IMR-90 (cell line): ENCODE measurements around the gene STMN3. TPM values are rescaled to one million over a fixed set of nuclear protein-coding genes. Genes with fewer than 3 reads are reported as not detected.

Experiments
- ATAC-seq: fragments of 200-7000 bp; cut with Tn5 transposase; 2 replicates; pipeline ENCODE4 v1.9.1; 2020; ENCODE audit warnings: low read depth, mild to moderate bottlenecking, moderate library complexity
- BruUV-seq: library from RNA; stranded (reverse); fragments of 400-500 nt; replicated peaks from 2 replicates; lab custom pipeline; 2021; lab: Mats Ljungman, UMichigan
- CTCF ChIA-PET: fragments of 300-600 bp; formaldehyde crosslinking; extraction: SDS; loops from one replicate; lab custom pipeline; 2021; ENCODE audit warnings: antibody characterized with exemption; lab: Yijun Ruan, JAX
- POLR2A ChIA-PET: fragments of 300-600 bp; sonication (Branson Sonifier 250); formaldehyde crosslinking; loops from one replicate; lab custom pipeline; 2022; ENCODE audit warnings: antibody characterized with exemption; ENCODE audit not compliant: unreplicated experiment; lab: Charles Lee
- DNase-seq: peaks from one replicate; pipeline ENCODE4 v3.0.0; 2013
- H2AFZ ChIP-seq: replicated peaks from 2 replicates; pipeline ENCODE3; 2013; ENCODE audit warnings: low read length, mild to moderate bottlenecking; ENCODE audit not compliant: poor library complexity
- H2AK5ac ChIP-seq: 2 replicates; pipeline ENCODE4 v1.6.1; 2013; ENCODE audit warnings: low read depth, low read length, inconsistent platforms
- H2AK9ac ChIP-seq: replicated peaks from 2 replicates; pipeline ENCODE3; 2013; ENCODE audit warnings: mild to moderate bottlenecking, low read depth, low read length, moderate library complexity; ENCODE audit not compliant: poor library complexity
- H2BK120ac ChIP-seq: 2 replicates; pipeline ENCODE4 v1.6.1; 2013; ENCODE audit warnings: low read depth, low read length, inconsistent platforms
- H2BK15ac ChIP-seq: 3 replicates; pipeline ENCODE4 v1.6.1; 2013; ENCODE audit warnings: low read depth, low read length, inconsistent platforms
- H2BK20ac ChIP-seq: 2 replicates; pipeline ENCODE4 v1.6.1; 2013; ENCODE audit warnings: low read depth, mild to moderate bottlenecking, inconsistent platforms, low read length, moderate library complexity
- H2BK5ac ChIP-seq: 2 replicates; pipeline ENCODE4 v1.6.1; 2013; ENCODE audit warnings: mild to moderate bottlenecking, low read depth, low read length, inconsistent platforms; ENCODE audit not compliant: poor library complexity, severe bottlenecking
- H3K14ac ChIP-seq: replicated peaks from 2 replicates; pipeline ENCODE4 v1.6.1; 2013; ENCODE audit warnings: low read depth, low read length, inconsistent platforms
- H3K18ac ChIP-seq: 2 replicates; pipeline ENCODE4 v1.6.1; 2013; ENCODE audit warnings: low read depth, low read length, control low read depth
- H3K23ac ChIP-seq: 2 replicates; pipeline ENCODE4 v1.6.1; 2013; ENCODE audit warnings: low read depth, low read length, inconsistent platforms
- H3K27ac ChIP-seq: 2 replicates; pipeline ENCODE4 v1.5.1; 2013; ENCODE audit warnings: mild to moderate bottlenecking, control low read depth, low read length; ENCODE audit not compliant: insufficient read depth
- H3K27me3 ChIP-seq: 2 replicates; pipeline ENCODE4 v1.6.1; 2013; ENCODE audit warnings: low read length; ENCODE audit not compliant: control insufficient read depth, insufficient read depth
- H3K36me3 ChIP-seq: 2 replicates; pipeline ENCODE4 v1.6.1; 2013; ENCODE audit warnings: low read length, mixed read lengths; ENCODE audit not compliant: control insufficient read depth, insufficient read depth
- H3K4ac ChIP-seq: 2 replicates; pipeline ENCODE4 v1.6.1; 2013; ENCODE audit warnings: low read depth, low read length, inconsistent platforms
- H3K4me1 ChIP-seq: 2 replicates; pipeline ENCODE4 v1.6.1; 2013; ENCODE audit warnings: low read length, mixed read lengths; ENCODE audit not compliant: control insufficient read depth, insufficient read depth
- H3K4me2 ChIP-seq: 2 replicates; pipeline ENCODE4 v1.6.1; 2013; ENCODE audit warnings: low read depth, mild to moderate bottlenecking, control low read depth, low read length, moderate library complexity
- H3K4me3 ChIP-seq: 2 replicates; pipeline ENCODE4 v1.5.1; 2013; ENCODE audit warnings: low read depth, mild to moderate bottlenecking, control low read depth, low read length, moderate library complexity; ENCODE audit not compliant: insufficient read depth
- H3K56ac ChIP-seq: 2 replicates; pipeline ENCODE4 v1.6.1; 2013; ENCODE audit warnings: low read length, inconsistent platforms; ENCODE audit not compliant: insufficient read depth; ENCODE audit errors: extremely low read depth
- H3K79me1 ChIP-seq, 2 experiments: 2 replicates each; pipeline ENCODE4 v1.6.1; 2013; ENCODE audit warnings: low read length in 2 of 2, inconsistent platforms in 1 of 2, low read depth in 1 of 2
- H3K9ac ChIP-seq: 2 replicates; pipeline ENCODE4 v1.6.1; 2013; ENCODE audit warnings: low read depth, low read length, control low read depth
- H3K9me1 ChIP-seq: 2 replicates; pipeline ENCODE4 v1.6.1; 2013; ENCODE audit warnings: low read length, inconsistent platforms; ENCODE audit not compliant: insufficient read depth
- H3K9me3 ChIP-seq: 2 replicates; pipeline ENCODE4 v1.6.1; 2013; ENCODE audit warnings: low read length; ENCODE audit not compliant: control insufficient read depth, insufficient read depth
- H4K20me1 ChIP-seq: 2 replicates; pipeline ENCODE4 v1.6.1; 2013; ENCODE audit warnings: low read length, inconsistent platforms; ENCODE audit not compliant: insufficient read depth
- H4K5ac ChIP-seq: 2 replicates; pipeline ENCODE4 v1.6.1; 2013; ENCODE audit warnings: mild to moderate bottlenecking, low read depth, low read length, control low read depth
- H4K8ac ChIP-seq, 2 experiments: 2 replicates each; pipeline ENCODE4 v1.6.1; 2013; ENCODE audit warnings: low read depth in 2 of 2, low read length in 2 of 2, control low read depth in 1 of 2, inconsistent platforms in 1 of 2
- H4K91ac ChIP-seq: 2 replicates; pipeline ENCODE4 v1.6.1; 2013; ENCODE audit warnings: low read depth, low read length, inconsistent platforms; ENCODE audit not compliant: insufficient read depth
- BHLHE40 ChIP-seq: fragments of 150-350 bp; IDR thresholded peaks from 2 replicates; pipeline ENCODE4 v1.6.1; 2016; ENCODE audit warnings: mild to moderate bottlenecking, low read depth, low read length
- CEBPB ChIP-seq: IDR thresholded peaks from 2 replicates; pipeline ENCODE4 v1.6.1; 2012; ENCODE audit warnings: low read depth, low read length, improper control_type of control experiment
- CHD1 ChIP-seq: IDR thresholded peaks from 2 replicates; pipeline ENCODE4 v1.6.1; 2012; ENCODE audit warnings: low read depth, low read length, improper control_type of control experiment
- CTCF ChIP-seq: conservative IDR thresholded peaks from 2 replicates; pipeline ENCODE4 v1.5.1; 2012; ENCODE audit warnings: mild to moderate bottlenecking, low read depth, low read length, improper control_type of control experiment
- FOS ChIP-seq: fragments of 150-350 bp; IDR thresholded peaks from 2 replicates; pipeline ENCODE4 v1.6.1; 2016; ENCODE audit warnings: low read depth, low read length
- MAFK ChIP-seq: IDR thresholded peaks from 2 replicates; pipeline ENCODE4 v1.6.1; 2012; ENCODE audit warnings: low read depth, low read length, improper control_type of control experiment
- MAZ ChIP-seq: IDR thresholded peaks from 2 replicates; pipeline ENCODE4 v1.6.1; 2012; ENCODE audit warnings: low read depth, mild to moderate bottlenecking, low read length, improper control_type of control experiment, moderate library complexity, borderline replicate concordance
- MXI1 ChIP-seq: IDR thresholded peaks from 2 replicates; pipeline ENCODE4 v1.6.1; 2012; ENCODE audit warnings: low read depth, mild to moderate bottlenecking, low read length, moderate library complexity, borderline replicate concordance
- NFE2L2 ChIP-seq: fragments of 150-350 bp; IDR thresholded peaks from 2 replicates; pipeline ENCODE4 v1.6.1; 2016; ENCODE audit warnings: low read depth, mild to moderate bottlenecking, low read length
- POLR2A ChIP-seq: IDR thresholded peaks from 2 replicates; pipeline ENCODE4 v1.6.1; 2012; ENCODE audit warnings: mild to moderate bottlenecking, low read depth, low read length
- RAD21 ChIP-seq: IDR thresholded peaks from 2 replicates; pipeline ENCODE4 v1.6.1; 2012; ENCODE audit warnings: low read length, improper control_type of control experiment
- RCOR1 ChIP-seq: IDR thresholded peaks from 2 replicates; pipeline ENCODE4 v1.6.1; 2012; ENCODE audit warnings: mild to moderate bottlenecking, low read length, improper control_type of control experiment; ENCODE audit not compliant: insufficient replicate concordance
- RFX5 ChIP-seq: IDR thresholded peaks from 2 replicates; pipeline ENCODE4 v1.8.0; 2012; ENCODE audit warnings: low read depth, mild to moderate bottlenecking, low read length, moderate library complexity
- SMC3 ChIP-seq: fragments of 150-350 bp; IDR thresholded peaks from 2 replicates; pipeline ENCODE4 v1.6.1; 2016; ENCODE audit warnings: low read depth, mild to moderate bottlenecking, antibody characterized with exemption, low read length, moderate library complexity
- USF2 ChIP-seq: fragments of 150-350 bp; IDR thresholded peaks from 2 replicates; pipeline ENCODE4 v1.6.1; 2017; ENCODE audit warnings: mild to moderate bottlenecking, antibody characterized with exemption, low read length, low read depth
- WGBS, 2 experiments: methylation state at CpG; one replicate each; pipeline versions ENCODE4 v1.1.5 to v1.1.7; 2013; ENCODE audit warnings: missing lambda C conversion rate in 2 of 2; ENCODE audit not compliant: insufficient read length in 1 of 2; ENCODE audit errors: extremely low coverage in 2 of 2; 5-methylcytosine and 5-hydroxymethylcytosine counted together
- dilution Hi-C: fragments of 300-500 bp; cut with HindIII; formaldehyde crosslinking; loops from one replicate; pipeline ENCODE4 v1.14.3; 2018; ENCODE audit warnings: low sequenced_read_pairs; ENCODE audit not compliant: unreplicated experiment
- in situ Hi-C: fragments of 300-500 bp; cut with MboI; formaldehyde crosslinking; loops from 3 replicates; pipeline ENCODE4 v1.14.3; 2019; ENCODE audit warnings: low sequenced_read_pairs, inconsistent platforms, mixed read lengths
- intact Hi-C: fragments of 100-400 bp; cut with micrococcal nuclease; formaldehyde crosslinking; loops from 2 replicates; pipeline ENCODE4 v1.10.0; 2022
- polyA plus RNA-seq, 3 experiments: library from polyadenylated mRNA; depleted of rRNA; stranded (reverse); fragments of >200 nt; gene quantifications; 2 replicates each; pipeline ENCODE4 v1.2.3, GENCODE V29; 2012; ENCODE audit warnings: low replicate concordance in 1 of 3
- total RNA-seq: library from RNA; depleted of rRNA; stranded (reverse); fragments of >200 nt; gene quantifications from 2 replicates; pipeline ENCODE4 v1.2.3, GENCODE V29; 2012
- TF ChIP-seq, protein P1 (sequence below): fragments of 150-350 bp; IDR thresholded peaks from 2 replicates; pipeline ENCODE4 v1.6.1; 2016; ENCODE audit warnings: low read depth, mild to moderate bottlenecking, low read length, moderate library complexity, borderline replicate concordance

The STMN3 gene
- total and polyA plus RNA-seq, 2 of the 4 experiments (the other 2 are of a cell fraction) = 20.3 to 62.3 TPM

- in situ Hi-C loops = no loop called here
- no peak overlapping the region for H4K8ac ChIP-seq
- ATAC-seq (no peak), DNase-seq (no peak)
- no TSS peak for BruUV-seq
- H4K20me1 ChIP-seq = peaks cover 11% of the 10 kb centered on the region
- no peak overlapping the region; the same call in 1 of the 2 replicates for H2AK5ac ChIP-seq
- H2BK120ac ChIP-seq = no peak overlapping the region
- H4K91ac ChIP-seq = no peak overlapping the region
- H3K56ac ChIP-seq = no peak overlapping the region
- no peak overlapping the region for H2BK15ac ChIP-seq
- H2BK20ac ChIP-seq = no peak overlapping the region
- no peak overlapping the region for H3K4ac ChIP-seq
- H3K36me3 ChIP-seq = no peaks in the 10 kb centered on the region
- no peak overlapping the region for H4K5ac ChIP-seq
- dilution Hi-C loops = no loop called here
- H3K4me3 ChIP-seq = peak overlapping the region; percentile 44
- TF ChIP-seq RFX5 (no peak), NFE2L2 (no peak), BHLHE40 (no peak), POLR2A (no peak), MXI1 (no peak), USF2 (no peak), FOS (no peak), MAFK (no peak), MAZ (no peak), CHD1 (no peak), RAD21 (no peak), CTCF (no peak), CEBPB (no peak), SMC3 (no peak), RCOR1 (no peak)
- TF ChIP-seq, protein P1, sequence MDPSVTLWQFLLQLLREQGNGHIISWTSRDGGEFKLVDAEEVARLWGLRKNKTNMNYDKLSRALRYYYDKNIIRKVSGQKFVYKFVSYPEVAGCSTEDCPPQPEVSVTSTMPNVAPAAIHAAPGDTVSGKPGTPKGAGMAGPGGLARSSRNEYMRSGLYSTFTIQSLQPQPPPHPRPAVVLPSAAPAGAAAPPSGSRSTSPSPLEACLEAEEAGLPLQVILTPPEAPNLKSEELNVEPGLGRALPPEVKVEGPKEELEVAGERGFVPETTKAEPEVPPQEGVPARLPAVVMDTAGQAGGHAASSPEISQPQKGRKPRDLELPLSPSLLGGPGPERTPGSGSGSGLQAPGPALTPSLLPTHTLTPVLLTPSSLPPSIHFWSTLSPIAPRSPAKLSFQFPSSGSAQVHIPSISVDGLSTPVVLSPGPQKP = no peak
- no peaks in the 10 kb centered on the region for H3K27me3 ChIP-seq
- intact Hi-C loops = loop anchor here (10.0 kb wide), 1 partner anchor 117 kb away; the partner anchor contains the start of gene PTK6
- peak overlapping the region; percentile 82; the same call in 1 of the 2 replicates for H3K4me2 ChIP-seq
- H3K9me3 ChIP-seq = no peaks in the 10 kb centered on the region
- H3K27ac ChIP-seq = no peak overlapping the region; the same call in 1 of the 2 replicates
- peak overlapping the region; percentile 76 for H2AK9ac ChIP-seq
- H3K79me1 ChIP-seq = peaks cover 0 to 9% of the 10 kb centered on the region in 2 experiments; a peak in 1 of 4 replicates
- H3K23ac ChIP-seq = no peak overlapping the region
- H2AFZ ChIP-seq = peak overlapping the region; percentile 86
- ChIA-PET CTCF (no interaction called here), POLR2A (no interaction called here)
- peaks cover 4% of the 10 kb centered on the region; the same call in 1 of the 2 replicates for H3K4me1 ChIP-seq
- no peak overlapping the region for H3K9ac ChIP-seq
- H3K14ac ChIP-seq = no peak overlapping the region
- no peak overlapping the region for H2BK5ac ChIP-seq
- peaks cover 3% of the 10 kb centered on the region; the same call in 1 of the 2 replicates for H3K9me1 ChIP-seq
- WGBS, 2 experiments = 9% methylated on average over 4 of the region's 11 CpGs; no CpG with 5 or more reads in 1 of the 2 experiments
- H3K18ac ChIP-seq = no peak overlapping the region
Measured at GRCh38 chr20:63651942-63652191, 1.4 kb downstream of the STMN3 start.
